Osteoblast (primary cell): ENCODE data around the gene C14orf132. TPM values are rescaled to one million over a fixed set of nuclear protein-coding genes. Genes with fewer than 3 reads are reported as not detected.

Experiments used
- DNase-seq: peaks from one replicate; pipeline ENCODE4 v3.0.0; 2011; ENCODE audit warnings: low spot score, mixed read lengths; ENCODE audit not compliant: insufficient read length; ENCODE audit errors: missing footprints
- H2AFZ ChIP-seq: 2 replicates; pipeline ENCODE4 v1.6.0; 2011; ENCODE audit warnings: mild to moderate bottlenecking, low read length
- H3K27ac ChIP-seq: 2 replicates; pipeline ENCODE4 v1.5.1; 2011; ENCODE audit warnings: mild to moderate bottlenecking, low read depth, low read length, moderate library complexity
- H3K27me3 ChIP-seq: 2 replicates; pipeline ENCODE4 v1.6.0; 2012; ENCODE audit warnings: mild to moderate bottlenecking, control low read depth, inconsistent platforms, low read length, moderate library complexity; ENCODE audit not compliant: insufficient read depth
- H3K36me3 ChIP-seq: 2 replicates; pipeline ENCODE4 v1.5.1; 2011; ENCODE audit warnings: mild to moderate bottlenecking, low read length, control low read depth, moderate library complexity; ENCODE audit not compliant: insufficient read depth
- H3K4me1 ChIP-seq: 2 replicates; pipeline ENCODE4 v1.5.1; 2011; ENCODE audit warnings: mild to moderate bottlenecking, low read length, control low read depth, moderate library complexity; ENCODE audit not compliant: insufficient read depth
- H3K4me2 ChIP-seq: 2 replicates; pipeline ENCODE4 v1.6.0; 2011; ENCODE audit warnings: mild to moderate bottlenecking, low read length; ENCODE audit not compliant: insufficient read depth
- H3K4me3 ChIP-seq: fragments of 200-600 bp; sonication (generic); 3 replicates; pipeline ENCODE4 v1.5.1; 2012; ENCODE audit warnings: mild to moderate bottlenecking, low read length, inconsistent platforms; ENCODE audit not compliant: insufficient read depth
- H3K79me2 ChIP-seq: 2 replicates; pipeline ENCODE4 v1.6.0; 2012; ENCODE audit warnings: mild to moderate bottlenecking, low read length, control low read depth, inconsistent platforms; ENCODE audit not compliant: insufficient read depth
- H3K9me3 ChIP-seq: 2 replicates; pipeline ENCODE4 v1.5.1; 2011; ENCODE audit warnings: low read depth, low read length, control low read depth
- H4K20me1 ChIP-seq: 2 replicates; pipeline ENCODE4 v1.6.0; 2012; ENCODE audit warnings: mild to moderate bottlenecking, low read length, control low read depth; ENCODE audit not compliant: insufficient read depth
- CTCF ChIP-seq: IDR thresholded peaks from 2 replicates; pipeline ENCODE4 v1.5.1; 2011; ENCODE audit warnings: mild to moderate bottlenecking, low read depth, low read length, moderate library complexity; ENCODE audit errors: extremely low read depth
- total RNA-seq: library from RNA; depleted of rRNA; stranded (reverse); fragments of >200 nt; gene quantifications from 2 replicates; pipeline ENCODE4 v1.2.3, GENCODE V29; 2012

Gene C14orf132
- total RNA-seq, 1 donor, result 40.2 TPM

- Histone ChIP-seq H3K27me3 (no peaks in the 10 kb centered on the region), H3K4me1 (no peaks in the 10 kb centered on the region), H3K27ac (no peak overlapping the region), H3K79me2 (peaks cover 77% of the 10 kb centered on the region), H3K4me2 (no peak overlapping the region), H2AFZ (no peak overlapping the region), H3K9me3 (no peaks in the 10 kb centered on the region), H4K20me1 (peaks cover 58% of the 10 kb centered on the region), H3K4me3 (no peak overlapping the region), H3K36me3 (peaks cover 11% of the 10 kb centered on the region)
- no peak for TF ChIP-seq CTCF
- no peak for DNase-seq
Observed at GRCh38 chr14:96062506-96062905, 23.3 kb downstream of the C14orf132 start.

GRCh38 chr14:96064866-96065265 is 25.7 kb downstream of the C14orf132 start:
- H3K4me2 ChIP-seq, result no peak overlapping the region
- TF ChIP-seq CTCF, result no peak
- no peaks in the 10 kb centered on the region for H3K4me1 ChIP-seq
- peaks cover 10% of the 10 kb centered on the region for H3K36me3 ChIP-seq
- no peaks in the 10 kb centered on the region for H3K9me3 ChIP-seq
- no peak overlapping the region for H3K27ac ChIP-seq
- no peaks in the 10 kb centered on the region for H3K27me3 ChIP-seq
- DNase-seq, result no peak
- no peak overlapping the region for H3K4me3 ChIP-seq
- peaks cover 49% of the 10 kb centered on the region for H4K20me1 ChIP-seq
- H2AFZ ChIP-seq, result no peak overlapping the region
- peaks cover 74% of the 10 kb centered on the region for H3K79me2 ChIP-seq

- no peak overlapping the region for H3K4me3 ChIP-seq
- H2AFZ ChIP-seq, result no peak overlapping the region
- peaks cover 48% of the 10 kb centered on the region for H4K20me1 ChIP-seq
- H3K9me3 ChIP-seq, result no peaks in the 10 kb centered on the region
- no peak overlapping the region for H3K4me2 ChIP-seq
- peaks cover 72% of the 10 kb centered on the region for H3K79me2 ChIP-seq
- no peak for DNase-seq
- no peaks in the 10 kb centered on the region for H3K4me1 ChIP-seq
- no peaks in the 10 kb centered on the region for H3K27me3 ChIP-seq
- no peak for TF ChIP-seq CTCF
- H3K27ac ChIP-seq, result no peak overlapping the region
- peaks cover 10% of the 10 kb centered on the region for H3K36me3 ChIP-seq
Observed at GRCh38 chr14:96065661-96066459, 26.7 kb downstream of the C14orf132 start.

- H3K27ac ChIP-seq, result no peak overlapping the region
- H4K20me1 ChIP-seq, result peaks cover 51% of the 10 kb centered on the region
- no peaks in the 10 kb centered on the region for H3K27me3 ChIP-seq
- no peaks in the 10 kb centered on the region for H3K9me3 ChIP-seq
- peaks cover 18% of the 10 kb centered on the region for H3K36me3 ChIP-seq
- no peak overlapping the region for H3K4me3 ChIP-seq
- no peak for TF ChIP-seq CTCF
- no peak overlapping the region for H2AFZ ChIP-seq
- no peak for DNase-seq
- H3K79me2 ChIP-seq, result peaks cover 72% of the 10 kb centered on the region
- H3K4me1 ChIP-seq, result no peaks in the 10 kb centered on the region
- H3K4me2 ChIP-seq, result no peak overlapping the region
Observed at GRCh38 chr14:96066976-96067375, 27.8 kb downstream of the C14orf132 start.
